HG03095 (cell line): Measurements from ENCODE around the gene RELA.
"Not testable (repeated sequence)": the region's sequence is repeated elsewhere in the genome, so short reads cannot be mapped to it uniquely, and the experiment has no call there.

Experiments used
- ATAC-seq: cut with Tn5 transposase; IDR thresholded peaks from one replicate; pipeline ENCODE4 v1.9.1; 2021; ENCODE audit warnings: moderate library complexity; ENCODE audit not compliant: unreplicated experiment

RELA gene

DNA sequence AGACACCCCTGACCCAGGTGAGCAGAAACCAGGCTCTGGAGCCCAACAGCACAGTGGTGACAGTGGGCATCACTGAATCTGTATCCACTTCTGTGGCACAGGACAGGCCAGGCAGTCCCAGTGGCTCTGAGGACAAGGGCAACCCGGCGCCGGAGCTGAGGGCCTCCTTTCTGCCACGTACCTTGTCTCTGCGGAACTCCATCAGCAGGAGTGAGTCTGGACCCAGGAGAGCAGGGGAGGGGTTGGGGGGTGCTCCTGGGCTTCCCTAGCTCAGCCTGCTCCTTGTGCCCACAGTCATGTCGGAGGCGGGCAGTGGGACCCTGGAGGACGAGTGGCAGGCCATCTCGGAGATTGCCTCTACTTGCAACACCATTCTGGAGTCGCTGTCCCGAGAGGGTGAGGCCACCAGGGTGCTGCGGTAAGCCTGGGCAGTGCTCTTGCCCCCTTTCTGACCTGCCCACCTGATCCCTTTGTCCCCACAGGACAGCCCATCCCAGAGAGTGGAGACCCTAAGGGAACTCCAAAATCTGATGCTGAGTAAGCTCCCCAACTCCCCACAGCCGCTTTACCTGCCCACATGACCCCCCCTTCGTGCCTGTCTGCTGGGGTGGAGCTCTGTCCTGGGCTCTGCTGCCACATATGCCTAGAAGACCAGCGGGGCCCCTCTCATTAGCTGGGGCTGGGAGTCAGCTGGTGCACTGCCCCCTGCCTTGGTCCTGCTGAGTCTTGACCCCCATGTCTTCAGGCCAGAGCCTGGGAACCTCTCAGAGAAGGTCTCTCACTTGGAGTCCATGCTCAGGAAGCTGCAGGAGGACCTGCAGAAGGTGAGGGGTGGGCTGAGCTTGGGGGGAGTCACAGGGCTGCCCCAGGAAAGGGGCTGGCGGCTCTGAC, 12.8 kb downstream of the RELA start:
- ATAC-seq: no peak

DNA sequence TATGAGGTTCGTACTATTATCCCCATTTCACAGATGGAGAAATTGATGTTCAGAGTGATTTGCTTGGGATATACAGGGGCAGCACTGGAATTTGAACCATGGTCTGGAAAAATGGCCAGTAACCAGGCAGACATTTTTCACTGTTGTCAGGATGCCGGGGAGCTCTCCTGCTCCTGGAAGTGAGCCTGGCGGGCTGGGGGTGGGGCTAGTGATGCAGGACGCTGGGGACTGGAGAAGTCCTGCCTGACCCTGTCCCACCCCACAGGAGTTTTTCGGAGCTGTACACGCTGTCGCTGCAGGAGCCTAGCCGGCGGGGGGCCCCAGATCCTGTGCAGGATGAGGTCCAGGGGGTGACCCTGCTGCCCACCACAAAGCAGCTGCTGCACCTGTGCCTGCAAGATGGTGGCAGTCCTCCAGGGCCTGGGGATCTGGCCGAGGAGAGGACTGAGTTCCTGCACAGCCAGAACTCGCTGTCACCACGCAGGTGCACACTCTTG, 13.7 kb downstream of the RELA start:
- no peak for ATAC-seq

GRCh38 chr11:65646958-65647701, 15.6 kb downstream of the RELA start:
- no peak for ATAC-seq

DNA sequence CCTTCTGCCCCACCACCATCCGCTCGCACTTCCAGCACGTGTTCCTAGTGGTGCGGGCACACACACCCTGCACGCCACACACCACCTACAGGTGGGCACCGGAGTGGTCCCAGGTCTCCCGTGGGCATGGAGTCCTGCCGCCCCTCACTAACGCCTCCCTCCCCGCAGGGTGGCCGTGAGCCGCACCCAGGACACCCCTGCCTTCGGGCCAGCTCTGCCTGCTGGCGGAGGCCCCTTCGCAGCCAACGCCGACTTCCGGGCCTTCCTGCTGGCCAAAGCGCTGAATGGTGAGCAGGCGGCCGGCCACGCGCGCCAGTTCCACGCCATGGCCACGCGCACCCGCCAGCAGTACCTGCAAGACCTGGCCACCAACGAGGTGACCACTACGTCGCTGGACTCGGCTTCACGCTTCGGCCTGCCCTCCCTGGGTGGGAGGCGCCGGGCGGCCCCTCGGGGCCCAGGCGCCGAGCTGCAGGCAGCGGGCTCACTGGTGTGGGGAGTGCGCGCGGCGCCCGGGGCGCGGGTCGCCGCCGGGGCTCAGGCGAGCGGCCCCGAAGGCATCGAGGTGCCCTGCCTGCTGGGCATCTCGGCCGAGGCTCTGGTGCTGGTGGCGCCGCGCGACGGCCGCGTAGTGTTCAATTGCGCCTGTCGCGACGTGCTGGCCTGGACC, 16.3 kb downstream of the RELA start:
- ATAC-seq: no peak

DNA sequence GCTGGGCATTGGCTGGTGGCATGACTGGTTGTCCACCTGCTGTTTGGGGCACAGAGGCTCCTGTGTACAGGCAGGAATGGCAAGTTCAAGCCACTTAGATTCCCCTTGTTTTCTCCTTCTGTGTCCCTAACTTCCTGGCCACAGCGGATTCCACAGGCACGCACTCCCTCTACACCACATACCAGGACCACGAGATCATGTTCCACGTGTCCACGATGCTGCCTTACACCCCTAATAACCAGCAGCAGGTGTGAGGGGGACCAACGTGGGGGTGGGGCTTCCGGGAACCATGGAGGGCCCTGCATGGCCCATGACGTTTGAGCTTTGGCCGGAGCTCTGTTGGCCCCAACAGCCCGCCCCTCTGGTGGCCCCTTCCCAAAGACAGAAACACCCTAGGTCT, 17.0 kb downstream of the RELA start:
- no peak for ATAC-seq

DNA sequence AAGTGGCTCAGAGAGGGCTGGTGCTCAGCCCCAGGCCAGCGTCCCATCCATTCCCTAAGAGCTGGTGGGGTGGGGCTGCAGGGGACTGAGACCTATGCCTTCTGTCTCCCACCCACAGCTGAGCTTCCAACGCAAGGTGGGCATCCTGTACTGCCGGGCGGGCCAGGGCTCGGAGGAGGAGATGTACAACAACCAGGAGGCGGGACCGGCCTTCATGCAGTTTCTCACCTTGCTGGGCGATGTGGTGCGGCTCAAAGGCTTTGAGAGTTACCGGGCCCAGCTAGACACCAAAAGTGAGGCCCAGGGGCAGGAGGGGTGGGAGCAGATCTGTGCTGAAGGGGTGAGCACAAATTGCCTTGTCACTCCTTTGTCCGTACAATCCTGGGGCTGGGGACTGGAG, 17.9 kb downstream of the RELA start:
- ATAC-seq: no peak

DNA sequence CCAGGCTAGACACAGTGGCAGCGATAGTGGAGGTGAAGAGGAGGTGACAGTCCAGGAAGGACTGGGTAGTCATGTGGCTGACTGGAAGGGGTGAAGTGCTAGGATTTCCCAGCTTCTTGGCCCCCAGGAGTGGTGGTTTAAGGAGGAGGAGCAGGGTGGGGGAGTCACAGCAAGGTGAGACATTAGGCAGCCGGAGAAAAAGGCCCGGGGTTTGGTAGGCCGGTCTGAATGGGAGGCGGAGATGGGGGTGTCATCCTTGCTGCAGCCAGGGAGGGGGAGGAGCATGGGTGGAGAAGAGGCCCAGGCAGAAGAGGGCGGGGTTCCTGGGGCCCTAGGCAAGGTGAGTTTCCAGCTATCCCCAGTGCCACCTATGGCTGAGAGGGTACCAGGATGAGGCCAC, 18.7 kb downstream of the RELA start:
- ATAC-seq: no peak

DNA sequence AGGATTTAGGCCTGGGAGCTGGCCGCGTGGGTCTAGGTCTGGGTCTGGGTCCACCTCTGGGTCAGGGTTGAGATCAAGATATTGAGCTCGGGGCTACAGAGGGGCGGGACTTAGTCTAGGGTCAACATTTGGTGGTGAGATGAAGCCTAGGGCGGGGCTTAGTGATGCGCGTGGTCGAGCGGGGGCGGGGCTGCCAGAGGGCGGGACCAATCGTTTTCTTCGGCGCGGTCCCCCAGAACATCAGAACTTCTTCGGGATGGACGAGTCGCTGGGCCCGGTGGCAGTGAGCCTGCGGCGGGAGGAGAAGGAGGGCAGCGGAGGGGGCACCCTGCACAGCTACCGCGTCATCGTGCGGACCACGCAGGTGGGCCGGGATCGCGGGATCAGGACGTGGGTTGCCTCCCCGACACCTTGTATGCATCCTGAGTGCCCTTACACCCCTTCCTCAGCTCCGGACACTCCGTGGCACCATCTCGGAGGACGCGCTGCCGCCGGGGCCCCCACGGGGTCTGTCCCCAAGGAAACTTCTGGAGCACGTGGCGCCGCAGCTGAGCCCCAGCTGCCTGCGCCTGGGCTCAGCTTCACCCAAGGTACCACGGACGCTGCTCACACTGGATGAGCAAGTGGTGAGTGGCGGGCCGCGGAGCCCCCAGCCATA, 20.6 kb downstream of the RELA start:
- ATAC-seq: no peak

DNA sequence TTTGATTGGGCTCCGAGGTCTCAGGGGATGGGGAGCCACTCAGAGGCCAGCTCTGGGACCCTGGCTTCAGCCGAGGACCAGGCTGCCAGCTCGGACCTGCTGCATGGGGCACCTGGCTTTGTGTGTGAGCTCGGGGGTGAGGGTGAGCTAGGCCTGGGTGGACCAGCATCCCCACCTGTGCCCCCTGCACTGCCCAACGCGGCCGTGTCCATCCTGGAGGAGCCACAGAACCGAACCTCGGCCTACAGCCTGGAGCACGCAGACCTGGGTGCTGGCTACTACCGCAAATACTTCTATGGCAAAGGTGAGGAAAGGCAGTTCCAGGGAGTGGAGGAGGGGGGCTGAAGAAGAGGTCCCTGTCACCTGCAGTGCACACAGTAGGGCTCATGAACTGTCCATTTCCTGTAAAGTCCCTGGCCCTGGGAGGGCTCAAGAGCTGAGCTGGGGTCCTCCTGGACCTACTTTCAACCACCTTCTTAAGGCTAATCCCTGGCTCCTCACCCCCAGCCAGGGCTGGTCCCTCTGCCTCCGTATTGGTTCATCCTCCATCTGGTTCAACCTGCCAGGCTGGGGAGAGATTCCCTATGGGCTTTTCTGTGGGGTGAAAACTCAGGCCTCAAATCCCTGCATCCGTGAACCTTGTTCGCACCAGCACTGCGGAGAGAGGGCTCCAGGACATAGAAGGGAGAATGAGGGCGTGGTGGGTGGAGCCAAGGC, 21.3 kb downstream of the RELA start:
- no peak for ATAC-seq

DNA sequence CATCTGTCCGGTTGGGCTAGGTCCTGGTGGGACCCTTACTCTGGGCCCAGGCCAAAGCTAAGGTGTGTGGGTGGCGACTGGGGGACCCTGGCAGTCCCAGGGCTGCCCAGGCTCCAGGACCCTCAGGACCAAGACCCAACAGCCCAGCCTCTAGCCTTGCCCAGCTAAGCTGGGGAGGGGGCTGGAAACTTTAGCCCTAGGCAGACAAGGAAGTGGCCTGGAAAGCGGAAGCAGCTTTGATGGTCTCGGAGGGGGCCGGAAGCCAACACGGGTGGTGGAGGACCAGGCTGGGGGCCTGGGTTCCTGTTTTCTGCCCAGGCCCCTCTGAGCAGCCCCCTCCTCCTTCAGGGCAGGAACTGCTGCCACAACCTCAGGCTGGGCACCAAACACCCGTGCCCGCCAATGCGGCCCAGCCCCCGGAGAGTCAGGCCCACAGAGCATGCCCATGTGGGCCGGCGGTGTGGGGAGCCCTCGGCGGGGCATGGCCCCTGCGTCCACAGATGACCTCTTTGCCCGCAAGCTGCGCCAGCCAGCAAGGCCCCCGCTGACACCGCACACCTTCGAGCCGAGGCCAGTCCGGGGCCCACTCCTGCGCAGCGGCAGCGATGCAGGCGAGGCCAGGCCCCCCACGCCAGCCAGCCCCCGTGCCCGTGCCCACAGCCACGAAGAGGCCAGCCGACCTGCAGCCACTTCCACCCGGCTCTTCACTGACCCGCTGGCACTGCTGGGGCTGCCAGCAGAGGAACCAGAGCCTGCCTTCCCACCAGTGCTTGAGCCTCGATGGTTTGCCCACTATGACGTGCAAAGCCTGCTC, 22.0 kb downstream of the RELA start:
- ATAC-seq: no peak

DNA sequence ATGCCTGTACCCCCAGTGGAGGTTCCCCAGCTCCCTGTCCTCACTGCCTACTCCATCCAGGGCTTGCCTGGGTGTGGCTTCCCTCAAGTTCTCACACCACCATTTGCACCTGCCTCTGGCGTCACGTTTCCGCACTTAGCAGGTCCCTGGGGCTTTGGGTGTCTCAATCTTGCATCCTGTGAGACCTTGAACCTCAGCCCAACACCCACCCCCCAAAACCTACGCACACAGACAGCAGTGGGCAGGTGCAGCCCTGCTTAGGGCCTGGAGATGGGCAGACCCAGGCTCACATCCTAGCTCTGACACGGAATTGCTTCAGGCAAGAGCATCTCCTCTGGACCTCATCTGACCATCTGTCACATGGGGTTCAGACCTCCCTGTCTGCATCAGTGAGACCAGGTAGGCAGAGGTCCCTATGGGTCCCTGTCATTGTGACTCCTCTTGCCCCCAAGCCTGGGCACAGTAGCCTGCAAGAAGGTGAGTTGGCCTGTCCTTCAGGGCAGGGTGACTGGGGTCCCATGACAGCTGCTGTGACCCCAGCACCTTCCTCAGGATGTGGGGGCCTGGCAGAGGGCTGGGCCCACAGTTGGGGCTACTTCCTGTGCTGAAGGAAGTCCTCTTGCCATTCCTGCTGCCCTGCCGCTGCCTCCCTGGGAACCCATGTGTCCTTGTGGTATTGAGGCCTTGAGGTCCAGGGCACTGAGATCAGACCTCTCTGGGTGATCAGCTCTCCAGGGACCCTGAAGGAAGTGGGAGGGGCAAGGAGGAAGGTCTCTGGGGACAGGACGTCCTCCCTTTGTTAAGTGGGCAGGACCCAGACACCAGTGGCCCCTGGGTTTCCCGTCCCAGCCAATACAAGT, 22.9 kb downstream of the RELA start:
- peak; percentile 37 for ATAC-seq

DNA sequence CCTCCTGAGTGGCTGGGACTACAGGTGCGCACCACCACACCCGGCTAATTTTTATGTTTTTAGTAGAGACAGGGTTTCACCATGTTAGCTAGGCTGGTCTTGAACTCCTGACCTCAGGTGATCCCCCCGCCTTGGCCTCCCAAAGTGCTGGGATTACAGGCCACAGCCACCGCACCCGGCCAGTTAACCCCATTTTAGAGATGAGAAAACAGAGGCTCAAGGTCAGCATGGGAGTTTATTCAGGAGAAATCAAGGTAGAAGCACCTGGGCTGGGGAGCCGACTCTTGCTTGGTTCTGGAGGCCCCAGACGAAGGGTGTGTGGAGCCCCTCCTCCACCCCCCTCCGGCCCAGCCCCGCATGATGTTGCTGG, 23.5 kb downstream of the RELA start:
- ATAC-seq: not testable (repeated sequence)

GRCh38 chr11:65637794-65638419, 24.8 kb downstream of the RELA start, which contains the start of gene SIPA1:
Gene SIPA1, plus strand, starts transcription at chr11:65638101. Its CDS starts 2,821 bp downstream, at chr11:65640922.
- ATAC-seq: peak; percentile 39

- no peak for ATAC-seq
Measured at GRCh38 chr11:65637032-65637557, 25.6 kb downstream of the RELA start.

- no peak for ATAC-seq
Measured at GRCh38 chr11:65636108-65637031, 26.3 kb downstream of the RELA start.

- ATAC-seq: no peak
Measured at GRCh38 chr11:65634905-65635731, 27.6 kb downstream of the RELA start.
